GM21447 (cell line): ENCODE results near the gene FBLN1.

Source experiments
- ATAC-seq: cut with Tn5 transposase; IDR thresholded peaks from one replicate; pipeline ENCODE4 v1.9.1; 2021; ENCODE audit not compliant: unreplicated experiment

FBLN1 gene

DNA sequence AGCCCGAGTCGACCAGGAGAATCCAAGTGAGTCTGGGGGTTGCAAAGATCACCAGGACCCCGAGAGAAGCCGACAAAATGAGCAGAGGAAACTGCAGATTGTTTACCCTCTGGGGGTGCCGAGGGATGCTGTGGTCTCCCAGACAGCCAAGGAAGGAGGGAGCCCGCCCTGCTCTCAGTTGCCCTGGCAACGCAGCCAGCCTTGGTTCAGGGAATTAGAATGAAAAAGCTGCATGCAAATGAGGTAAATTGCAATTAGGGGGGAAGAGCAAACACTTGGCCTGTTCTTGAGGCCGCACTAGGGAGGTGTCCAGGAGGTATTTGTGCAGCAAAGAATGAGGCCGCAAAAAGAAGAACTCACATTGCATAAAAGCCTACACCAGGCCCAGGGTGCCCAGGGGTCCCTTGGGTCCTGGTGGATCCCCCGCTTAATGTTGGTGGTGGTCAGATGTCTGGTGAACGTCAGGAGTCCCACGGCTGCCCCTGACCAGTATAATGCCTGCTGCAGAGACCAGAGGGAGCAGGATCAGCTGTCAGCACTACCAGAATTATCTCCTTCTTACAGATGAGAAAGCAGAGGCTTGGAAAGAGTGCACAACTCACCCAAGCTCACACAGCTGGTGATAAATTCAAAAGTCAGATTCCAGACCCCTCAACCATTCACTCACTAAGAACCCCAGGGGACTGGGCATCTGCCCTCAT, 128.6 kb downstream of the FBLN1 start:
- no peak for ATAC-seq

DNA sequence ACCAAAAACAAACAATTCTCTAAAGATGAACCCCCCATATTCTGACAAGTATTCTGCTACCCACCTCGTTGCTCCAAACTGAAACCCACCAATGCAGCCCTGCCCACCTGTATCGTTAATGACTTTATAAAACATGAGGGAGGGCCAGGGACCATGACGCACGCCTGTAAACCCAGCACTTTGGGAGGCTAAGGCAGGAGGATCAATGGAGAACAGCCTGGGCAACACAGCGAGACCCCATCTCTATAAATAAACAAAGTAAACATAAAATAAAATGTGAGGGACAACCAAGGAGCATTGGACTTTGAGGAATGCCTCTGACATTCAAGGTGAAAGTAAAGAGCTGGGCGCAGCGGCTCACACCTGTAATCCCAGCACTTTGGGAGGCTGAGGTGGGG, 129.2 kb downstream of the FBLN1 start:
- no peak for ATAC-seq

DNA sequence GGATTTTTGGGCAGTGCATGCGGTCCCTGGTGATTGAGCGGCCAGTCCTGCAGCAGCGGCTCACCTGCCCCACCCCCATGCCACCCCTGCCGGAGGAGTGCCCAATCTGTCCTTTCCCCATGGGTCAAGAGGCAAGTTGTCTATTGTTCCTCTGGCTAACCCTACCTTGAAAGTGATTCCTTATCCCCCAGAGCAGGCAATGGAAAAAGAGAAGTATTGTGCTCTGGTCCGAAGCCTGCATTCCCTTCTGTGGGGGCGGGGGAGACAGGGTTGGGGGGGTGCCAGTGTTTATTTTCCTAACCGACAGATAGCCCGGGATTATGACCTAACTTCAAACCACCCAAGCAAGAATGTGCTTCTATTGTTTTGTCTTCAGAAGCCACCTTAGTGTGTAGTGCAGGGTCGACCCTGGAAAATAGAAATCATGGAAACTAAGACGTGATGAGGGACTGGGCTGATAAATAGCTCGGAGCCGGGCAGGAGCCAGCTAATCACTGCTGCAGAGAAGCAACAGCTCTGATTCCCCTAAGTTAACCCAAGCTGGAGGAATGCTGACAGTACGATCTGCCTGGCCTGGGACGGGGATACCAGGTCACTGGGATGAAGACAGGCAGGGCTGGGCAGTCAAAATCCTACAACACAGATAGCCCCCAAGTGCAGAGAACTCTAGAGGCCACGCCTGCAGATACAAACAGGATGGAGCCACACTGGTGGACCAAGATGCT, 130.3 kb downstream of the FBLN1 start:
- no peak for ATAC-seq

DNA sequence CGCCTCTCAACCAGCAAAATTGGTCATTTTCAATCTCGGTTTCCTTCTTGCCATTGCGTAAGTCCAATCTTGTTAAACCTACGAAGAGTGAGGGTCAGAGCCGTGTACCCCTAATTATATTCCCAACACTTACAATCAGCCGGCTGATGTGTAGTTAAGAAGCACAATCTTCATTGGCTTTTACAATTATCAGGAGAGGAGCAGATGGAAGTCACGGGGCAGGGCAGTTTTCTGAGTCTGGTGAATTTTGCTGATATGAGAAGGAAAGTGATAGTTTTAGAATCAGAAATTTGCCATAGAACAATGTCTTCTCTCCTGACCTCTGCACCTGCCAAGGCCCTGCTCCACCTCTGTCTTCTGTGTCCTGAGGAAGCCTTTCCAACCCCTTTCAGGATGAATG, 134.0 kb downstream of the FBLN1 start:
- no peak for ATAC-seq

DNA sequence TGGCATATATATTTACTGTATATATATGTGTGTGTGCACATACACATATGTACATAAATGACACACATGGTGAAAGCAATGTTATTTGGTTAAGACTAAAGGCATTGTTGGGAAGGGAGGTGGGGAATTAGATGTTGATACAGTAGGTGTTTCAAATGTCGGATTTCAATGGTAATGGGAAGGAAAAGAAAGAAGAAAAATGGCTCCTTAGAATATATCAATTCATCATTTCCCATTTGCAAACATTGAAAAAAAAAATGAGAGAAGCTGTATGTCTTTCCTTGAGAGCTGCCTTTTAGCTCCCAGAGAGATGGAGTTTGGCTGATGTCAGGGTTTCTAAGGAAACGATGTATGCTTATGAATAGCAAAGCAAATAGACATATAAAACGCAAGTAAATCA, 135.5 kb downstream of the FBLN1 start:
- ATAC-seq: no peak

DNA sequence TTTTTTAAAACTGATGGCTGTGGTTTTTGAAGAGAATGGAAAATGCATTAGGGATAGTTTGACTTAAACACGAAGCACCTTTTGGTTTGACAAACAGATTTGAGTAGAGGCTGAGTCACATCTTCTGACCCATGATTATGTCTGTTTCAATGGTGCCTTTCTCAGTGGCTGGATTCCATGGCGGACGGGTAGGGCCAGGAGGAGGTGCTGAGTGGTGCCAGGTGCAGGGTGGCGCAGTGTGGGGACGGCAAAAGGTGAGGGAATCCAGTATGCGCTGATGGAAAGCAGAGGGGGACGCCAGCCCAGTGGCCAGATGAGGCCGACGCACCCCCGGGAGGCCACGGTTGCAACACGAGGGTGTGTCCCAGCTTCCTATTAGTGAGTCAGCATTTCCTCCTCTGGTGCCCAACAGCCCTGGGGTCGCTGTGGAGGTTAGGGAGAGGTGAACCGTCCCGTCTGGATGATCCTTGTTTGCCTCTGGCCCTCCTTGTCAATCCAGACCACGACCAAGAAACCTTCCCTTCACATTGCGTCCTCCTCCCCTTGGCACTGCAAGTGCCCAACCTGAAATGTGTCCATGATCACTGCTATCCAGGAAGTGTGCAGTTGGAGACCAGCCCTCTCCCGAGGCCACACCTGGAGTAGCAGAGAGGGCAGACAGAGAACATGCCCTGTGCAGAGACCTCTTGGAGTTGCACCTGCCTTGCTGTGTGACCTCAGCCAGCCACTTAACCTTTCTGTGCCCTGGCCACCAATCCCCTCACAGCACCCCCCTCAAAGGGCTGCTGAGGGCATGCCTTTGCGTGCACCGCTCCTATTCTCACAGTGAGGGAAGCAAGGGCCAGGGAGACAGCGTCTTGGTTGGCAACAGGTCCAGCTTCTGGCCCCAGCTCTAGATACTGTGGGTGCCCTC, 136.4 kb downstream of the FBLN1 start:
- ATAC-seq: no peak

DNA sequence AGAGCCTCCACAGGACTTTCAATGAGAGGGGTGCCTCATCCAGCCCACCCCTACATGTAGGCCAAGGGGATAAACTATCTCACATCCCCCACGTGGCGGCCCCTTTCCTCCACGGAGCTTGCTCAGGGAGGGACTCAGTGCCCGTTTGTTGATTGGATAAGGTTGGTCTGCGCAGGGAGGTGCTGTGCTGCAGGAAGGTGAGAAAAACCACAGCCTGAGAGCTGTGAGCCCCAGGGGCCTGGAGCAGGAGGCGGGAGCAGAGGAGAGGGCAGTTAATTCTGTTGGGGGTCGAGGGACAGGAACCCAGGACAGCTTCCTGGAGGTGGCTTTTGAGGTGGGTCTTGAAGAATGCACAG, 137.0 kb downstream of the FBLN1 start:
- ATAC-seq: no peak

DNA sequence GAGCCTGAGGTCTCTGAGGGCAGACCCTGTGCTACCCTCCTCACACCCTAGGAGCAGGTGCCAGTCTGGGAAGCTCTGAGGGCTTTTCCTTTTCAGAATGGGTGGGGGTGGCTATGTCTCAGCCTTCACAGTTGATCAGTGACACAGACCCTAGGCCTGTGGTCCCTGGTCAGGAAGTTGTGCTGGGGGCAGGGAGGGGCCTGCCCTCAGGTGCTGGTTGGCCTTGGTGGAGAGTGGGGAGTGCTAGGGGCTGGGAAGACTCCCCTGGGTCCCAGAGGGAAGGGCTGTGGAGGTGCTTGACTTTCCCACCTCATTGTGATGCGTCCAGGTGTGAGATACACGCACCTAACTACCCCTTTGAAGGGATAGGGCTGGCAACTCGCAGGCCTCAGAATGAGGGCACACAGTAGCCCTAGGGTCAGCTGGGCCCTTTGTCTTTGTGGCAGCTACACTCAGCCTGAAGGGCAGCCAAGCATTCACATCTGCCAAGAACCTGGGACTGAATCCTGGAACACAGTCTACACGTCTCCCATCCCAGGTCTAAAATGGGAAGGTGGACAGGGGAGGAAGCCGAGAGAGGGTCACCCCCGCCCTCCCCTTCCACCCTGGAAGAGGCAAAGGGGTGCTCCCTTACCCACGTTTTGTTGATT, 137.7 kb downstream of the FBLN1 start:
- ATAC-seq: no peak

DNA sequence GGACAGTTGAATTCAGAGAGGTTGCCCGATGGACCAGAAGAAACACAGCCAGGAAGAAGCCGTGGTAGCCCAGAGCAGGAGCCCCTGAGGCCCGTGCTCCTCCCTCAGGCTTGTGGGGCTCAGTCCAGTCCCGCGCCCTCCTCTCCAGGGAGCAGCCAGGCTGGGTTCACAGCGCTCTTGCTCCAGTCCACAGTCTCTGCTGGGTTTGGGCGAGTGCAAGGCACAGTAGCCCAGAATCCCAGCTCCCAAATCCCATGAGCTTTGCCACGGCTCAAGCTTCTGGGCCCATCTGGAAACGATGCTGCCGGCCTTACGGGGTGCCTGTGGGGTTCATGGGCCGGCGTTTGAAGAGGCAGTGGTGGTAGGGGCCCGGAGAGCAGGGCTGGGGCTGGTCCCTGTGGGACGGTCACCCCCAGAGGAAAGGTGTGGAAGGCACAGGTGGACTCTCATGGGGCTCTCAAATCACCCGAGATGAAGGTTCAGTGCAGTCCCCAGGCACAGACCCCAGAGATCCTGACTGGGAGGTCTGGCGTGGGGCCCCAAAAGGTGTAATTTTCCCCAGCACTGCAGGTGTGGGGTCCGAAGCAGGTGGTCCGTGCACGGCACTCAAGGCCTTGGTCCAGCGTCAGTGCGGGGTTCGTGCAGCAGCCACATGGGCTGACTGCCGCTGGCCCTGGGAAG, 138.4 kb downstream of the FBLN1 start:
- ATAC-seq: no peak

DNA sequence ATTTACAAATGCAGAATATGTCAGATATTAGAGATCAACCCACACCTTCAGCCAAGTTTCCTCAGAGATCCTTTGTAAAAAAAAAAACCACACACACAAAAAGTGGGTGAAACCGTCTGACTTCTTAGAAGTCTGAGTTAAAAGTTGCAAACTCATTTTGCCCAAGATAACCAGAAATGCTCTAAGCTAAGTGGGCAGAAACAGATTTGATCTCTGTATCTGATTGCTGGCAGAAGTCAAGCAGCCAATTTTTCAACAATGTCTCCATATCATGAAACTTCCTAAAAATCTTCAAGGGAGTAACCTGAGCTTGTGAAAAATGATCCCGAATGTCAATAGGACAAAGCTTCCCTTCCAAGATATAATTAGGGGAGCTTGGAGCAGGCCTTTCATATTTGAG, 140.3 kb downstream of the FBLN1 start:
- ATAC-seq: no peak

DNA sequence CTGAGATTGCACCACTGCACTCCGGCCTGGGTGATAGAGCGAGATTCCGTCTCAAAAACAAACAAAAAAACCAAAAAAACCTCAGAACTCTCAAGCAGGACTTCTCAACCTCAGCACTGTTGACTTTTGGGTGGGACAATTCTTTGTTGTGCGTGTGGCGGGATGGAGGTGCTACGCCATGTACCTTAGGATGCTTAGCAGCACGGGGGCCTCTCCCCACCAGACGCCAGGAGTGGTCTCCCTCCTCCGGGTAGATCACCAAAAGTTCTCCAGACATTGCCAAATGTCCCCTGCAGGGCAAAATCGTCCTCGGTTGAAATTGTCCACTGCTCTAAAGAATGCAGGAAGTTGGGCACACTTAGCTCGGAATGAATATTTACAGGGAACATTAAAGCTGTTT, 142.0 kb downstream of the FBLN1 start:
- no peak for ATAC-seq

DNA sequence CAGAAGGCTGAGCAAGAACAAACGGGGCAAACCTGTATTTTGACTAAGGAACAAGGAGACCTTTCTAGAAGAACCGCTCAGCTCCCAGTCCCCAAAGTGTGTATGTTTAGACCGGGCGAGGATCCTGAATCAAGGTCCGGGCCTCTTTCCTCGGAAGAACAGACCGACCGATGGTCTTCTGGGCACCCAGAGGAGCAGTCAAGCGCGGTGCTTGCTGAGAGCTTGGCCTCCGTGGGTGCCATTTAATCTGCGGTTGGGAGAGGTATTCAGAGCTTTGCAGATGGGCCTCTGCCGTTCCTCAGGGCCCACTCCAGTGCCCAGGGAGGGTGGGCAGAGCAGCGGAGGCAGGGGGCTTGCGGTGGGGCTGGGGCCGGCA, 142.5 kb downstream of the FBLN1 start:
- ATAC-seq: no peak

DNA sequence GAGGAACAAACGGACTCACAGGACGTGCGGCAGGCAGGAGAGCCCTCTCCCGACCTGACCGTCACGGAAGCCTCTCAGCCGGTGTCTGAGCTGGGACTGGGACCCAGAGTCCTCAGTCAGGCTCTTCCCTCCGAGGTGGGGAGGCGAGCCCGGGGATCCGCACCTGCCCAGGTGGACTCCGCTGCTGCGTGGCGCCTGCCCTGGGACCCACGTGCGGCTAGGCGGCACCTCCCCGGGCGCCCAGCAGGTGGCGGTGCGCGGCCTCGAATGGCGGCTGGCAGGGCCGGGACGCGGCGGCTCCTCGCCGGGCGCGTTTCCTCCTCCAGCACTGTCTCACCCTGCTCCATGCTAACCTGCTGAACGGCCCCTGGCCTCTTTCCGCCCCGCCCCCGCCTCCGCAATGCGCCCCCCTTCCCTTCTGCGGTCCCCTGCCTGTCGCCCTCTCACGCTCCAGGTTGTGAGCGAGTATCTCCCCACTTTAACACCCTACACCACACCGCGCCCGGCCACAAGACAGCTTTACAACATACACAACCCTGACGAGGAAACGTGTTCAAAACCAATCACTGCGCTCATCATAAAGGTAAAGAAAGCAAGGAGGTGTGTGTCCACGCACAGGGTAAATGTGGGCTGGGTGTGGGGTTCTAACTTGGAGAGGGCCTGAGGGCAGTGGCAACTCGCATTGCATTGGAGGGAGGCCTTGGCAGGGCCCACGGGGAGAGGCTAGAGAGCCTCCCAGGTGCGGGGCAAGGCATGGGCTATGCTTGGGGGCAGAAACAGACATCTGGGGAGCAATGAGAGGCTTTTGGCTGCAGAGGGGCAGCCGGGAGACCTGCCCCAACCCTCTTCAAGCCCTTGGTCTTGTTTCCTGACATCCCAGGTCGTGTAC, 143.1 kb downstream of the FBLN1 start:
- no peak for ATAC-seq

DNA sequence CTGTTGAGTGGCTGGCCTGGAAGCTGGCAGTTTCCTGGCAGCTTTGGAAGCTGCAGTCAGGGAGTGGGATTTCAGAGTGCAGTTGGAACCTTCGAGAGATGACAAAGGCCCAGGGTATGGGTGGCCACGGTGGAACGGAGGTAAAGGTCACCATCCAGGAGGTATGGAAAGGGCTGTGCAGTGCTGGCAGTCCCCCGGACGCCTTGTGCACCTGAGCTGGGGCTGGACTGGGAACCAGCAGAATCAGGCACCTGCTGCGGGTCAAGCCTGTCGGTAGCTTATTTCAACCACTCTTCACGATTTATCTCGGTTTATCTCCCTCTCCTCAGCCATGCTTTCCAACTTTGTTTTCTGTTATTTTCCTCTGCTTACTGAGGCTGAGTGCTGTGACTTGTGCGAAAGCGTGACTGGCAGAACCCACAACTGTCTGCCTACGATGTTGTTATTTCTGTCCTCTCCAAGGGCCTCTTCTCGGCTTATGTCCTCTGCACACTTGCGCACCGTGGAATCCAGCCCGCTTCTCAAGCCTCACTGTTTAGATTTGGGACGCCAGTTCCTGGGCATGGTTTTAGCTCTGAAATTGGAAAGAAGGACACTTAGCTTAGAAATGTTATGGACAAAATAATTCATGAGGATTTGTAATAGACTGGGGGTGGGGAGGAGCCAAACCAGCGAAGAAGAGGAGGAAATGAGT, 145.0 kb downstream of the FBLN1 start:
- ATAC-seq: no peak

DNA sequence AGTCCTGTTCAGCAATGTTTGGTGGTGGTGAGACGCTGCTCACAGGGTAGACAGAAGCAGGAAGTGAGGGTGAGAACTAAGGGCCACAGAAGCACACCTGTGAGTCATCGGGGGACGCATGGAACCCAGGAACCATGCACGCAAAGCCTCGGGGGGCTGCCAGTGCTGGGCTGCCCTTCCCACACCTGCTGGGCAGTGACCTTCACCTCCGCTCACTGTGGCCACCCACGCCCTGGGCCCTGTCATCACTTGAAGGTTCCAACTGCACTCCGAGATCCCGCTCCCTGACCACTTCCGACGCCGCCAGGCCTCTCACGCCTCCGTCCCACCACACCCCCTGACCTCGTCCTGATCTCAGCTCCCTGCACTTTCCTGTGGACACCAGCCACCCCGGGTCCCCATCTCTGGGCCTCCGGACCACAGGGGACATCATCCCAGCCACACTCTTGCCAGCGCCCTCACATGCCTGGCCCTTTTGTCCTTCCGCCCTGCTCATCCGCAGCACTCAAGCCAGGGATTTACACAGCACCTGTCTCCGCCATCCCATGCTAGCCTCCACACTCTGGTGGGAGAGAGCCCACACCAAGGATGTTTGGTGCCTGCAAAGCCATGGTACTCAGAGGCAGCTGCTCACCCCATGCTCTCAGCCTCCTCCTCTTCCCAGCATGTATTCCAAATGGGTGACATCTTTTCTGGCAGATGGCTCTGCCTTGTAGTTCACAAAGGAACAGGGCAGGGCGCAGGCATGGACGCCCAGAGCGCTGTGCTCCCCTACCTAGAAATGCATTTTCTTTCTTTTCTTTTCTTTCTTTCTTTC, 145.8 kb downstream of the FBLN1 start:
- ATAC-seq: no peak

DNA sequence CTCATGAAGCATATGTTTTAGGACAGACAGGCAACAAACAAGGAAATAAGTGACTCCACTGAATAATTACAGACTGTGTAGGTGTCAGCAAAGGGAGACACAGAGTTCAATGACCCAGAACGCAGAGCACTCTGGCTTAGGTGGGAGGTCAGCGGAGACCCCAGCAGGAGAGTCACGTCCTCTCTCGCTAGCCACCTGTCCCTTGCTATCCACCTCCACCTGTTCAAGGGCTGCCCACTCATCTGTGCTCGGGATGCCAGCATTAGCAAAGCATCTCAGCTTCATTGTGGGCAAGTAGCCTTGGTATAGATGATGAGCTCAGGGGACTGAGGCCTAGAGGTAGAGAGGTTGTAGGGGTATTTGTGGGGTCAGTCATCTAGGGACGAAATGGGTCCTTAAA, 147.1 kb downstream of the FBLN1 start:
- no peak for ATAC-seq

DNA sequence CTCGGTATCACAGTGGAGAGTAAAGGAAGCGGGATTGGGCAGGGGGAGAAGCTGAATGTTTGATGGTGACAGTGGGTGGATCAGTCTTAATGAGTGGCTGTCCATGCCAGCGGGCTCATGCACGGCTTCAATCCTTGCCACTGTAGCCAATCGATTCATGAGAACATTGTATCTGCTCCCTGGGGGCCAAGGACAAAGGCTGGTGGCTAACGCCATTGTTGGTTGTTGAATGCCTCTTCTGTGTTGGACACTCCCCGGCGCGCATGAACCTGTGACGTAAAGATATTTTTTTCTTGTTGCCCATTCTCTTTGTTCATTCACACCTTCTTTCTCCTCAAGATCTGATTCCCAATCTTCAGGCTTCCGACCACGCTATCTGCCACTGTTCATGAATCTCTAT, 148.0 kb downstream of the FBLN1 start:
- no peak for ATAC-seq
